Astrocyte (in vitro differentiated cells and primary cell): ENCODE measurements around the gene FDPS.
A peak's percentile ranks its signal among the peaks of the same experiment; 100 is the strongest.

Source experiments
- EZH2 ChIP-seq: IDR thresholded peaks from 2 replicates; pipeline ENCODE4 v1.6.1; 2012; ENCODE audit warnings: mild to moderate bottlenecking, low read length, inconsistent platforms; ENCODE audit not compliant: insufficient read depth
- TF ChIP-seq, protein P1 (sequence below): IDR thresholded peaks from 2 replicates; pipeline ENCODE4 v1.5.1; 2011; ENCODE audit warnings: low read depth, mild to moderate bottlenecking, inconsistent platforms, low read length, moderate library complexity; ENCODE audit not compliant: insufficient read depth

DNA sequence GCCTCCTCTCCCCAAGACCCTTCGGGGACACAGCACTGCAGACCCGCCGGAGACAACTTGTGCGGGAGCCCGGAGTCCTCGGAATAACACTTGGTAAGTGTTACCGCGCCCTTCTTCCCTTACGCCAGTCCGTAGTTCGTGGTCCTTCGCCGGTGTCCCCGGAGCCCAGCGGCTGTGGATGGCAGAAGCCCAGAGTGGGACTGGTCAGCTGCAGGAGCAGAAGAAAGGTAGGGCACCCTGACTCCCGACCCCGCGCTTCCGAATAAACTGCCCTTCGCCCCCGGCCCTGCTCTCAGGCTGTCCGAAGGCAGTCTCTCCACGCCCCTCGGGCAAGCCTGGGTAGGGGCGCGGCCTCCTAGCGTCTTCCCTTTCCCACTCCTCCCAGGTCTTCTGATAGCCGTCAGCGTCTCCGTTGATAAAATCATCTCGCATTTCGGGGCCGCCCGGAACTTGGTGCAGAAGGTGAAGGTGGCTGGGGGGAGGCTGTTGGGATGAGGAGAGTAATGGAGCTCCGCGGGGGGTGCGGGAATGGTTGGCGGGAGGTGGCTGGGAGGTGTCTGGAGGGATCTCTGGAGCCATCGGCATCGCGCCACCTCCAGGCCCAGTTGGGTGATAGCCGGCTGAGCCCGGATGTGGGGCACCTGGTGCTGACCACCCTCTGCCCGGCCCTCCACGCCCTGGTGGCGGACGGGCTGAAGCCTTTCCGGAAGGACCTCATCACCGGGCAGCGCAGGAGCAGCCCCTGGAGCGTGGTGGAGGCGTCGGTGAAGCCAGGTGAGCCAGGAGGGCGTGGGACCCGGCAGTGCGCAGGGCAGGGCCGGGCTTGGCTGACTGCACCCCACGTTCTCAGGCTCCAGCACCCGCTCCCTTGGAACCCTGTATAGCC, 16.3 kb downstream of the FDPS start:
- TF ChIP-seq, protein P1, sequence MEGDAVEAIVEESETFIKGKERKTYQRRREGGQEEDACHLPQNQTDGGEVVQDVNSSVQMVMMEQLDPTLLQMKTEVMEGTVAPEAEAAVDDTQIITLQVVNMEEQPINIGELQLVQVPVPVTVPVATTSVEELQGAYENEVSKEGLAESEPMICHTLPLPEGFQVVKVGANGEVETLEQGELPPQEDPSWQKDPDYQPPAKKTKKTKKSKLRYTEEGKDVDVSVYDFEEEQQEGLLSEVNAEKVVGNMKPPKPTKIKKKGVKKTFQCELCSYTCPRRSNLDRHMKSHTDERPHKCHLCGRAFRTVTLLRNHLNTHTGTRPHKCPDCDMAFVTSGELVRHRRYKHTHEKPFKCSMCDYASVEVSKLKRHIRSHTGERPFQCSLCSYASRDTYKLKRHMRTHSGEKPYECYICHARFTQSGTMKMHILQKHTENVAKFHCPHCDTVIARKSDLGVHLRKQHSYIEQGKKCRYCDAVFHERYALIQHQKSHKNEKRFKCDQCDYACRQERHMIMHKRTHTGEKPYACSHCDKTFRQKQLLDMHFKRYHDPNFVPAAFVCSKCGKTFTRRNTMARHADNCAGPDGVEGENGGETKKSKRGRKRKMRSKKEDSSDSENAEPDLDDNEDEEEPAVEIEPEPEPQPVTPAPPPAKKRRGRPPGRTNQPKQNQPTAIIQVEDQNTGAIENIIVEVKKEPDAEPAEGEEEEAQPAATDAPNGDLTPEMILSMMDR, result peak; percentile 16
- no peak for TF ChIP-seq EZH2
